Adipocyte (in vitro differentiated cells): ENCODE data around the gene AKT1.

Experiments
- DNase-seq: peaks from one replicate; pipeline ENCODE4 v3.0.0-alpha.2; 2015; ENCODE audit warnings: low read depth
- H3K27me3 ChIP-seq: replicated peaks from 2 replicates; pipeline ENCODE4 v1.7.0; 2013; ENCODE audit warnings: mild to moderate bottlenecking, low read length, moderate library complexity; ENCODE audit not compliant: control insufficient read depth, insufficient read depth
- H3K36me3 ChIP-seq: 2 replicates; pipeline ENCODE4 v1.7.0; 2013; ENCODE audit warnings: low read length, mild to moderate bottlenecking, moderate library complexity; ENCODE audit not compliant: control insufficient read depth, insufficient read depth, severe bottlenecking
- H3K4me1 ChIP-seq: 2 replicates; pipeline ENCODE4 v1.7.0; 2013; ENCODE audit warnings: mild to moderate bottlenecking, low read length, moderate library complexity; ENCODE audit not compliant: control insufficient read depth, insufficient read depth
- H3K4me3 ChIP-seq: 2 replicates; pipeline ENCODE4 v1.7.0; 2013; ENCODE audit warnings: mild to moderate bottlenecking, low read length, moderate library complexity
- H3K9ac ChIP-seq: 2 replicates; pipeline ENCODE4 v1.7.0; 2013; ENCODE audit warnings: mild to moderate bottlenecking, low read length, moderate library complexity
- H3K9me3 ChIP-seq: 2 replicates; pipeline ENCODE4 v1.7.0; 2013; ENCODE audit warnings: mild to moderate bottlenecking, low read length, moderate library complexity; ENCODE audit not compliant: control insufficient read depth

Gene AKT1

GRCh38 chr14:104773505-104774452, 21.8 kb downstream of the AKT1 start:
- H3K4me1 ChIP-seq, result peaks cover 3% of the 10 kb centered on the region
- no peak overlapping the region for H3K9ac ChIP-seq
- no peaks in the 10 kb centered on the region for H3K9me3 ChIP-seq
- peaks cover 46% of the 10 kb centered on the region for H3K36me3 ChIP-seq
- H3K27me3 ChIP-seq, result no peaks in the 10 kb centered on the region
- DNase-seq, result no peak
- H3K4me3 ChIP-seq, result no peak overlapping the region

- Histone ChIP-seq H3K4me1 (peaks cover 6% of the 10 kb centered on the region), H3K9ac (no peak overlapping the region), H3K9me3 (no peaks in the 10 kb centered on the region), H3K4me3 (no peak overlapping the region), H3K27me3 (no peaks in the 10 kb centered on the region), H3K36me3 (peaks cover 46% of the 10 kb centered on the region)
- DNase-seq, result no peak
Measured at GRCh38 chr14:104772707-104773504, 22.6 kb downstream of the AKT1 start.

GRCh38 chr14:104771918-104772706, 23.4 kb downstream of the AKT1 start:
- Histone ChIP-seq H3K27me3 (no peaks in the 10 kb centered on the region), H3K9ac (no peak overlapping the region), H3K4me1 (peaks cover 6% of the 10 kb centered on the region), H3K36me3 (peaks cover 46% of the 10 kb centered on the region), H3K9me3 (no peaks in the 10 kb centered on the region), H3K4me3 (no peak overlapping the region)
- no peak for DNase-seq

GRCh38 chr14:104771374-104771773, 24.2 kb downstream of the AKT1 start:
- Histone ChIP-seq H3K36me3 (peaks cover 41% of the 10 kb centered on the region), H3K9ac (no peak overlapping the region), H3K4me3 (no peak overlapping the region)

GRCh38 chr14:104770851-104771272, 24.7 kb downstream of the AKT1 start:
- no peaks in the 10 kb centered on the region for H3K27me3 ChIP-seq
- peaks cover 40% of the 10 kb centered on the region for H3K36me3 ChIP-seq
- DNase-seq, result no peak
- peaks cover 6% of the 10 kb centered on the region for H3K4me1 ChIP-seq
- no peak overlapping the region for H3K4me3 ChIP-seq
- H3K9me3 ChIP-seq, result peaks cover 6% of the 10 kb centered on the region
- H3K9ac ChIP-seq, result no peak overlapping the region

More at GRCh38 chr14:104771374-104771773, 24.2 kb downstream of the AKT1 start:
- Histone ChIP-seq H3K4me1 (peaks cover 6% of the 10 kb centered on the region), H3K27me3 (no peaks in the 10 kb centered on the region), H3K9me3 (peaks cover under 1% of the 10 kb centered on the region)
- DNase-seq, result no peak

- Histone ChIP-seq H3K36me3 (peaks cover 33% of the 10 kb centered on the region), H3K9ac (no peak overlapping the region), H3K9me3 (peaks cover 7% of the 10 kb centered on the region), H3K27me3 (no peaks in the 10 kb centered on the region), H3K4me1 (peaks cover 6% of the 10 kb centered on the region), H3K4me3 (no peak overlapping the region)
- DNase-seq, result no peak
Measured at GRCh38 chr14:104770072-104770579, 25.4 kb downstream of the AKT1 start.

GRCh38 chr14:104769324-104770071, 26.1 kb downstream of the AKT1 start:
- no peak for DNase-seq
- H3K9me3 ChIP-seq, result peaks cover 7% of the 10 kb centered on the region
- H3K4me1 ChIP-seq, result peaks cover 6% of the 10 kb centered on the region

GRCh38 chr14:104768437-104769323, 26.9 kb downstream of the AKT1 start:
- Histone ChIP-seq H3K9me3 (peaks cover 7% of the 10 kb centered on the region), H3K27me3 (no peaks in the 10 kb centered on the region), H3K4me1 (peaks cover 6% of the 10 kb centered on the region), H3K4me3 (no peak overlapping the region), H3K36me3 (peaks cover 29% of the 10 kb centered on the region), H3K9ac (peak overlapping the region; percentile 23)
- peak; percentile 93 for DNase-seq

More at GRCh38 chr14:104769324-104770071, 26.1 kb downstream of the AKT1 start:
- no peak overlapping the region for H3K9ac ChIP-seq
- H3K4me3 ChIP-seq, result no peak overlapping the region
- H3K27me3 ChIP-seq, result no peaks in the 10 kb centered on the region
- H3K36me3 ChIP-seq, result peaks cover 32% of the 10 kb centered on the region

GRCh38 chr14:104767634-104767918, 28.0 kb downstream of the AKT1 start:
- H3K4me1 ChIP-seq, result peaks cover 6% of the 10 kb centered on the region
- H3K36me3 ChIP-seq, result peaks cover 19% of the 10 kb centered on the region
- H3K9me3 ChIP-seq, result peaks cover 7% of the 10 kb centered on the region
- no peaks in the 10 kb centered on the region for H3K27me3 ChIP-seq
- no peak overlapping the region for H3K9ac ChIP-seq
- no peak for DNase-seq
- H3K4me3 ChIP-seq, result no peak overlapping the region
